Measurements from ENCODE around the gene NOB1. TPM values are rescaled to one million over a fixed set of nuclear protein-coding genes. Genes with fewer than 3 reads are reported as not detected.

NOB1 gene
- total and polyA plus RNA-seq, 7 donors, result 21.0 to 49.1 (median 36.0) TPM

GRCh38 chr16:69724414-69724873, 30.3 kb downstream of the NOB1 start:
- intact Hi-C loops (cut with DNase I), result no loop called here
- Histone ChIP-seq H3K4me3 (no peak overlapping the region), H3K36me3 (no peaks in the 10 kb centered on the region), H3K4me1 (peaks cover 0 to 26% (median 17%) of the 10 kb centered on the region in 4 donors), H3K27ac (peak overlapping the region in 2 of 4 donors; percentile 8 to 93), H3K27me3 (no peaks in the 10 kb centered on the region), H3K9me3 (no peaks in the 10 kb centered on the region)
- no peak for DNase-seq
- 57 to 84% methylated on average over 2 of the region's 2 CpGs for WGBS, 2 donors
- no peak for TF ChIP-seq POLR2A (IDR thresholded peaks at IDR 0.05)
- TF ChIP-seq EP300 (IDR thresholded peaks at IDR 0.05), result no peak
- TF ChIP-seq, protein P1, sequence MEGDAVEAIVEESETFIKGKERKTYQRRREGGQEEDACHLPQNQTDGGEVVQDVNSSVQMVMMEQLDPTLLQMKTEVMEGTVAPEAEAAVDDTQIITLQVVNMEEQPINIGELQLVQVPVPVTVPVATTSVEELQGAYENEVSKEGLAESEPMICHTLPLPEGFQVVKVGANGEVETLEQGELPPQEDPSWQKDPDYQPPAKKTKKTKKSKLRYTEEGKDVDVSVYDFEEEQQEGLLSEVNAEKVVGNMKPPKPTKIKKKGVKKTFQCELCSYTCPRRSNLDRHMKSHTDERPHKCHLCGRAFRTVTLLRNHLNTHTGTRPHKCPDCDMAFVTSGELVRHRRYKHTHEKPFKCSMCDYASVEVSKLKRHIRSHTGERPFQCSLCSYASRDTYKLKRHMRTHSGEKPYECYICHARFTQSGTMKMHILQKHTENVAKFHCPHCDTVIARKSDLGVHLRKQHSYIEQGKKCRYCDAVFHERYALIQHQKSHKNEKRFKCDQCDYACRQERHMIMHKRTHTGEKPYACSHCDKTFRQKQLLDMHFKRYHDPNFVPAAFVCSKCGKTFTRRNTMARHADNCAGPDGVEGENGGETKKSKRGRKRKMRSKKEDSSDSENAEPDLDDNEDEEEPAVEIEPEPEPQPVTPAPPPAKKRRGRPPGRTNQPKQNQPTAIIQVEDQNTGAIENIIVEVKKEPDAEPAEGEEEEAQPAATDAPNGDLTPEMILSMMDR (IDR thresholded peaks at IDR 0.05), result no peak
- TF ChIP-seq POLR2AphosphoS5 (IDR thresholded peaks at IDR 0.05), result no peak

- H3K27me3 ChIP-seq, result no peaks in the 10 kb centered on the region
- peaks cover 0 to 5% (median 2%) of the 10 kb centered on the region in 4 donors for H3K4me1 ChIP-seq
- TF ChIP-seq POLR2A (IDR thresholded peaks at IDR 0.05) (no peak), POLR2AphosphoS5 (IDR thresholded peaks at IDR 0.05) (no peak), EP300 (IDR thresholded peaks at IDR 0.05) (no peak)
- TF ChIP-seq, protein P1 (IDR thresholded peaks at IDR 0.05), result no peak
- 88 to 94% methylated on average over 6 of the region's 6 CpGs for WGBS, 2 donors
- H3K9me3 ChIP-seq, result no peaks in the 10 kb centered on the region
- no peak for DNase-seq
- intact Hi-C loops (cut with DNase I), result no loop called here
- H3K36me3 ChIP-seq, result peaks cover 0 to 16% (median 5%) of the 10 kb centered on the region in 4 donors
- H3K4me3 ChIP-seq, result no peak overlapping the region
- H3K27ac ChIP-seq, result no peak overlapping the region
Measured at GRCh38 chr16:69721441-69721957, 33.2 kb downstream of the NOB1 start.

GRCh38 chr16:69720822-69721430, 33.8 kb downstream of the NOB1 start:
- 71 to 86% methylated on average over 10 of the region's 10 CpGs for WGBS, 2 donors

DNA sequence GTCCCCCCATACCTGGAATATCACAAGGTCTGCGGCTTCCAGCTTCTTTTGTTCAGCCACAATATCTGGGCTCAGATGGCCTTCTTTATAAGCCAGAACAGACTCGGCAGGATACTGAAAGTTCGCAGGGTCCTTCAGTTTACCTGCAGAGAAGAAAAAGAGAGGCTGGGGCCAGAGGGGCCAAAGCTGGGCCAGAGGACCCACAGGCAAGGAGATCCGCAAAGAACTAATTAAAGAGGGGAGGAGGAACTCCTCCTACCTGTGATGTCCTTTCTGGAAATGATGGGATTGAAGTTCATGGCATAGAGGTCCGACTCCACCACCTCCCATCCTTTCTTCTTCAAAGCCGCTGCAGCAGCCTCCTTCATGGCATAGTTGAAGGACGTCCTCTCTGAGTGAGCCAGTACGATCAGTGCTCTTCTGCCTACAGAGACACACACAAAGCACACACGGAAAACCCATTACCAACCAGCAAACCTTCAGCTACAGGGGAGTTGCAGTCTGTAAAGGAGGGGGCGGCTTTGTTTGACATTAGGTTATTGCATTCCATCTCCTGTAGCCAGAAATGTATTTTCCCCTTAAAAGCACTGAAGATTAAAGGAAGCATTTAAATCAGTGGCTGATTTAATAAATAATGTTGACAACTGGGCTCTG, 36.5 kb downstream of the NOB1 start:
- Histone ChIP-seq H3K4me1 (no peaks in the 10 kb centered on the region), H3K27me3 (no peaks in the 10 kb centered on the region), H3K9me3 (no peaks in the 10 kb centered on the region), H3K27ac (no peak overlapping the region), H3K4me3 (no peak overlapping the region), H3K36me3 (peaks cover 0 to 26% (median 7%) of the 10 kb centered on the region in 4 donors)
- intact Hi-C loops (cut with DNase I), result no loop called here
- 84 to 87% methylated on average over 10 of the region's 10 CpGs for WGBS, 2 donors
- no peak for DNase-seq
- TF ChIP-seq POLR2AphosphoS5 (IDR thresholded peaks at IDR 0.05) (no peak), POLR2A (IDR thresholded peaks at IDR 0.05) (no peak), EP300 (IDR thresholded peaks at IDR 0.05) (no peak)
- TF ChIP-seq, protein P1 (IDR thresholded peaks at IDR 0.05), result no peak

More at GRCh38 chr16:69720822-69721430, 33.8 kb downstream of the NOB1 start:
- no peaks in the 10 kb centered on the region for H3K27me3 ChIP-seq
- H3K36me3 ChIP-seq, result peaks cover 0 to 16% (median 5%) of the 10 kb centered on the region in 4 donors
- H3K4me3 ChIP-seq, result no peak overlapping the region
- no peaks in the 10 kb centered on the region for H3K9me3 ChIP-seq
- no peak for TF ChIP-seq POLR2A (IDR thresholded peaks at IDR 0.05)
- TF ChIP-seq, protein P1 (IDR thresholded peaks at IDR 0.05), result no peak
- TF ChIP-seq EP300 (IDR thresholded peaks at IDR 0.05), result no peak
- no peak for TF ChIP-seq POLR2AphosphoS5 (IDR thresholded peaks at IDR 0.05)
- no peak overlapping the region for H3K27ac ChIP-seq
- H3K4me1 ChIP-seq, result peaks cover 0 to 3% (median 1%) of the 10 kb centered on the region in 4 donors
- no peak for DNase-seq
- intact Hi-C loops (cut with DNase I), result no loop called here

Data from sigmoid colon (tissue), 7 donors.